OCI-LY1 (cell line): ENCODE measurements around the gene CYTH2.

ENCODE experiments used
- EZH2 ChIP-seq: fragments of 200-600 bp; sonication (generic), shearing (Covaris generic); IDR thresholded peaks from 2 replicates; pipeline ENCODE4 v1.8.0; 2017; ENCODE audit warnings: borderline replicate concordance, mixed run types, mild to moderate bottlenecking, antibody characterized with exemption, low read length, moderate library complexity, mixed read lengths
- TF ChIP-seq, protein P1 (sequence below): fragments of 200-600 bp; sonication (generic), shearing (Covaris generic); IDR thresholded peaks from 2 replicates; pipeline ENCODE4 v1.5.1; 2017; ENCODE audit warnings: mild to moderate bottlenecking, antibody characterized with exemption, low read length, moderate library complexity, mixed read lengths

DNA sequence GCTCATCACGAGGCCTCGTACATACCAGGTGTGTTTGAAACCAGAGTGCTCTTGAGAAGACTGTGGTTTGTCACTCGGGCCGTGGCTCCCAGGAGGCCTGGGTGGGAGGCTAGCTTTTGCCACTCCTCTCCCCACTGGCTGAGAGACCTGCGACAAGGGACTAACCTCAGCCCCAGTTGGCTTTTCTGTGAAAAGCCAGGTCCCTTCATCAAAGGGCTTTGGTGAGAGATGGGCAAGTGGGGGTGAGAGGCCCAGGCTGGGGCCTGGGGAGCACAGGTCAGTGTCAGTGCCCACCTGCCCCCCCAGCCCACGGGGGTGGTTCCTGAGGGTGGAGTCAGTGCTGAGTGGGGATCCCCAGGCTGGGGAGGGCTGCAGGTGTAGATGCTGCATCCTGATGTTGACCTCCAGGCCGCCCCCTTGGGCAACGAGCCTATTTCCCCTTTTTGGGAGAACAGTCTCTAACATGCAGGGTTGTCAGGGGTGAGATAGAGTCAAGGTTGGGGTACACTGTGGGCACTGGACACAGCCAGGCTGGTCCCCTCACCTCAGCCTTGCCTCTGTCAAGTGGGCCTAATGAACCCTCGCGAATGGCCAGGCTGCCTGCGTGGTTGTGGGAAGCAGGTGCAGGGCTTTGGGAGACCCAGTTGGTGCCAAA is 13.1 kb upstream of the CYTH2 start:
- TF ChIP-seq, protein P1, sequence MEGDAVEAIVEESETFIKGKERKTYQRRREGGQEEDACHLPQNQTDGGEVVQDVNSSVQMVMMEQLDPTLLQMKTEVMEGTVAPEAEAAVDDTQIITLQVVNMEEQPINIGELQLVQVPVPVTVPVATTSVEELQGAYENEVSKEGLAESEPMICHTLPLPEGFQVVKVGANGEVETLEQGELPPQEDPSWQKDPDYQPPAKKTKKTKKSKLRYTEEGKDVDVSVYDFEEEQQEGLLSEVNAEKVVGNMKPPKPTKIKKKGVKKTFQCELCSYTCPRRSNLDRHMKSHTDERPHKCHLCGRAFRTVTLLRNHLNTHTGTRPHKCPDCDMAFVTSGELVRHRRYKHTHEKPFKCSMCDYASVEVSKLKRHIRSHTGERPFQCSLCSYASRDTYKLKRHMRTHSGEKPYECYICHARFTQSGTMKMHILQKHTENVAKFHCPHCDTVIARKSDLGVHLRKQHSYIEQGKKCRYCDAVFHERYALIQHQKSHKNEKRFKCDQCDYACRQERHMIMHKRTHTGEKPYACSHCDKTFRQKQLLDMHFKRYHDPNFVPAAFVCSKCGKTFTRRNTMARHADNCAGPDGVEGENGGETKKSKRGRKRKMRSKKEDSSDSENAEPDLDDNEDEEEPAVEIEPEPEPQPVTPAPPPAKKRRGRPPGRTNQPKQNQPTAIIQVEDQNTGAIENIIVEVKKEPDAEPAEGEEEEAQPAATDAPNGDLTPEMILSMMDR: no peak
- TF ChIP-seq EZH2: no peak
